GM19328 (cell line): ENCODE measurements around the gene NPY2R.

Source experiments
- ATAC-seq: cut with Tn5 transposase; IDR thresholded peaks from one replicate; pipeline ENCODE4 v1.9.1; 2021; ENCODE audit warnings: mild to moderate bottlenecking, moderate library complexity; ENCODE audit not compliant: unreplicated experiment

Gene NPY2R

GRCh38 chr4:155248002-155248896 lies 39.8 kb downstream of the NPY2R start:
- no peak for ATAC-seq

- ATAC-seq: no peak
Measured at GRCh38 chr4:155249016-155249566, 40.7 kb downstream of the NPY2R start.

GRCh38 chr4:155252327-155252726 lies 43.9 kb downstream of the NPY2R start:
- no peak for ATAC-seq

- no peak for ATAC-seq
Measured at GRCh38 chr4:155263480-155263879, 55.0 kb downstream of the NPY2R start.

GRCh38 chr4:155265113-155265512 lies 56.7 kb downstream of the NPY2R start:
- no peak for ATAC-seq
